CD4-positive, alpha-beta T cell treated with Interleukin-12 subunit alpha and Interleukin-12 subunit beta, for 1 hour (primary cell): ENCODE measurements around the gene B3GAT1.
"Not testable (repeated sequence)": the region's sequence is repeated elsewhere in the genome, so short reads cannot be mapped to it uniquely, and the experiment has no call there.

Source experiments
- DNase-seq: peaks from one replicate; pipeline ENCODE4 v3.0.0-alpha.2; 2020

Gene B3GAT1, protein sequence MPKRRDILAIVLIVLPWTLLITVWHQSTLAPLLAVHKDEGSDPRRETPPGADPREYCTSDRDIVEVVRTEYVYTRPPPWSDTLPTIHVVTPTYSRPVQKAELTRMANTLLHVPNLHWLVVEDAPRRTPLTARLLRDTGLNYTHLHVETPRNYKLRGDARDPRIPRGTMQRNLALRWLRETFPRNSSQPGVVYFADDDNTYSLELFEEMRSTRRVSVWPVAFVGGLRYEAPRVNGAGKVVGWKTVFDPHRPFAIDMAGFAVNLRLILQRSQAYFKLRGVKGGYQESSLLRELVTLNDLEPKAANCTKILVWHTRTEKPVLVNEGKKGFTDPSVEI

GRCh38 chr11:134412203-134413042 is at the start of gene B3GAT1:
Gene B3GAT1 (minus strand): TSS chr11:134412242. CDS start chr11:134387659, 24,583 bp downstream.
- peak; percentile 22 for DNase-seq

- no peak for DNase-seq
These were observed 49.6 kb upstream of the B3GAT1 start for GRCh38 chr11:134461621-134462020.

DNA sequence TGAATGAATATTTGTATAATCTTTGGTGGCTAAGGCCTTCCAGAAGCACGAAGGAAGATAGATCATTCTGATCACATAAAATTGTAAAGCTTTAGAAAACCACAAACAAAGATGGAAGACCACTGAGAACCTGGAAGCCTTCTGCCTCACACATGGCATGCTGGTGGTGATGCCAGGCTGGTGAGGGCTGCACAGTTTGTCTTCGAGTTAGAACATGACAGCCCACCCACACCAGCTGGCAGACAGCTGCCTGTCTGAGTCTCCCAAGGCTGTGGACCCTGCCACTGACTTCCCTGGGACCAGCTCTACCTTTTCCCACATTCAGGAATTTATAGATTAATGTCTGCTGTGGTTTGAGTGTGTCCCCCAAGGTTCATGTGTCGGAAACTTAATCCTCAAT is 48.8 kb upstream of the B3GAT1 start:
- DNase-seq: no peak

- no peak for DNase-seq
These were observed 48.1 kb upstream of the B3GAT1 start for GRCh38 chr11:134460062-134460561.

DNA sequence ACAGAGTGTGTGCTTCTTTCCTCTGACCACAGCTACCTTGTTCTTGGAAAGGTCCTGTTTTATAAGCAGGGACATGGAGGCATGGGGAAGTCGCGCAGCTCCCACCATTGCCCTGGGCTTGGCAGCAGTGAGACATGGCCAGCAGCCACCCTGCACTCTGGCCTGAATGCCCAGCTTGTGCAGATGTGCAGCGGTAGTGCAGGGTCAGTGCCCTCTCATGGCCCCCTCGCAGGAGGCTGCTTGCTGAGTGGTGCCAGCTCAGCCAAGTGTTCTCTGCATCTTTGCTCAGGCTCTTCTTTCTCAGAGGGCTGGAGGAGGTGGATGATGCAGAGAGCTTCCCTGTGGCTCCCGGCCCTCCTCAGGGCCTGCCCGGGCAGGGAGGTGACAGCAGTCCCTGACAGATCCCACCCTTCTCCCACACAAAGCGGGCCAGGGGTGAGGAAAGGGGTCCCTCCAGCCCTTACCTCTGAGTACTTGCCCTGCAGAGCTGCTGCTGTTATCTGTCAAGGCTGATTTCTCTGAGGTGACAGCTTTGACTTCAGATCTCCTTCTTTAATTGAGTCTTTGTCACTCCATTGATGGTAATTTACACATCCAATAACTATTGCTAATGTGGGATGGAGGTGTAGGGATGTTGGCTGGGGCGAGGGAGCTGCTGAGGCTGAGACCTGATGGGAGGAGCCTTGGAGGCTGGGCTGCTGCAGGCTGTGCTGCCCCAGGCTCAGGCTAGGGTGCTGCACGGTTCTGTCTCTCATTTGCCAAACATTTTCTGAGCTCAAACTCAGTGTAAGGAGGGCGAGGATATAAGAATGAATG is 47.4 kb upstream of the B3GAT1 start:
- no peak for DNase-seq

GRCh38 chr11:134457411-134458007 is 45.5 kb upstream of the B3GAT1 start:
- DNase-seq: not testable (repeated sequence)

DNA sequence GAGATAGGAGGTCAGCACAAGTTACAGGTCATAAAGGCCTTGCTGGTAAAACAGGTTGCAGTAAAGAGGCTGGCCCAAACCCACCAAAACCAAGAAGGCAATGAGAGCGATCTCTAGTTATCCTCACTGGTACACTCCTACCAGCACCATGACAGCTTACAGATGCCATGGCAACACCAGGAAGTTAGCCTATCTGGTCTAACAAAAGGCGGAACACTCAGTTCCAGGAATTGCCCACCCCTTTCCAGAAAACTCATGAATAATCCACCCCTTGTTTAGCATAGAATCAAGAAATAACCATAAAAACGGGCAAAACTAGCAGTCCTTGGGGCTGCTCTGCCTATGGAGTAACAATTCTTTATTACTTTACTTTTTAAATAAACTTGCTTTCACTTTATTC is 43.5 kb upstream of the B3GAT1 start:
- no peak for DNase-seq

- no peak for DNase-seq
These were observed 42.2 kb upstream of the B3GAT1 start for GRCh38 chr11:134454146-134454690.

GRCh38 chr11:134453441-134453840 is 41.4 kb upstream of the B3GAT1 start:
- DNase-seq: no peak

DNA sequence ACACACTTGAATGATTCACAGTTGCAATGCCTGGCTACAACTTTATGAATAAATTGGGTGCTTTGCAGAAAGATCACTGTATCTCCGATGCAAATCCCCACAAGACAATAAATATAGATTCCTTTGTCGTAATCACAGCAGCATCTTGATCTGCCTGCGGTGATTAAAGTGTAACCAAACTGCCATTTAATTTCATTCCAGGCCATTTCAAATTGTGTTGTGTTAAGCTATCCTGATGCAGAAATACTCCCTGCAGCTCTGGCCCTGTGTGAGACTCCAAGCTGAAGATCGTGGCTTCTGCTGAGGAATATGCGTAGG is 40.8 kb upstream of the B3GAT1 start:
- no peak for DNase-seq

GRCh38 chr11:134452026-134452837 is 40.2 kb upstream of the B3GAT1 start:
- DNase-seq: no peak

- DNase-seq: no peak
These were observed 38.1 kb upstream of the B3GAT1 start for GRCh38 chr11:134450186-134450585.

DNA sequence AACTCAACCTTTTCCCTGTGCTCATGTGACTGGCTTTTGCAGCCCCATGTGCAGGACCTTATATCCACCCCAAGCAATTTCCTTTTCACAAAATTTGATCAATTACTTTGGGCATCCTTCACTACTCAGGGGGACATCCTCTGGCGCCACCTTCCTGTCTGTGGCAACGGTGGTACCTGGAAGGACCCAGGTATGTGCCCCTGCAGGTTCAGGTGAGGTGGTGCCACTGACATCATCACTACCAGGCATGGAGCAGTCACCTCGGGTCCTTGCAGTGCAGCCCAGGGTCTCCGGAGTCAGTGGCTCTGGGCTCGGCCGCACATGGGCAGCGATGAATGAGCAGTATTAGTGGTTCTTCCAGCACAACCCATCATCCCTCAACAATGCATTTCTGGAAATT is 37.7 kb upstream of the B3GAT1 start:
- DNase-seq: no peak

GRCh38 chr11:134449051-134449450 is 37.0 kb upstream of the B3GAT1 start:
- no peak for DNase-seq

DNA sequence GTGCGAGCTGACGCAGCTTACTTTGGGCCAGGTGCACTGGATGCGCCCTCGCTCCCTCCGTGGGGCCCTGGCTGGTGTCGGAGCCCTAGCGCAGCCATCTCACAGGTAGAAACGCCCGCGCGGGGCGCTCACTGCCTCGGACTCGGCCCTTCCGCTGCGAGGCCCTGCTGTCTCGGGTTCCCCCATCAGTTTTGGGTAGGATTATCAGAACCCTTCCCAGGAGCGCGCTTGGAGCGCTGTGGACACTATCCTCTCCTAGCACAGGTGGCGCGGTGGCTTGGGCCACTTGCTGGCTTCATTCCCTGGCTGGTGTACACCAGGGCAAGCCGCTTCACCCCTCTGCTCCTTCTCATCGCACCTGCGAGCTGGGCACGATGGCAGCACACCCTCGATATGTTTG is 35.7 kb upstream of the B3GAT1 start:
- no peak for DNase-seq

- no peak for DNase-seq
These were observed 33.7 kb upstream of the B3GAT1 start for GRCh38 chr11:134445601-134446325.

DNA sequence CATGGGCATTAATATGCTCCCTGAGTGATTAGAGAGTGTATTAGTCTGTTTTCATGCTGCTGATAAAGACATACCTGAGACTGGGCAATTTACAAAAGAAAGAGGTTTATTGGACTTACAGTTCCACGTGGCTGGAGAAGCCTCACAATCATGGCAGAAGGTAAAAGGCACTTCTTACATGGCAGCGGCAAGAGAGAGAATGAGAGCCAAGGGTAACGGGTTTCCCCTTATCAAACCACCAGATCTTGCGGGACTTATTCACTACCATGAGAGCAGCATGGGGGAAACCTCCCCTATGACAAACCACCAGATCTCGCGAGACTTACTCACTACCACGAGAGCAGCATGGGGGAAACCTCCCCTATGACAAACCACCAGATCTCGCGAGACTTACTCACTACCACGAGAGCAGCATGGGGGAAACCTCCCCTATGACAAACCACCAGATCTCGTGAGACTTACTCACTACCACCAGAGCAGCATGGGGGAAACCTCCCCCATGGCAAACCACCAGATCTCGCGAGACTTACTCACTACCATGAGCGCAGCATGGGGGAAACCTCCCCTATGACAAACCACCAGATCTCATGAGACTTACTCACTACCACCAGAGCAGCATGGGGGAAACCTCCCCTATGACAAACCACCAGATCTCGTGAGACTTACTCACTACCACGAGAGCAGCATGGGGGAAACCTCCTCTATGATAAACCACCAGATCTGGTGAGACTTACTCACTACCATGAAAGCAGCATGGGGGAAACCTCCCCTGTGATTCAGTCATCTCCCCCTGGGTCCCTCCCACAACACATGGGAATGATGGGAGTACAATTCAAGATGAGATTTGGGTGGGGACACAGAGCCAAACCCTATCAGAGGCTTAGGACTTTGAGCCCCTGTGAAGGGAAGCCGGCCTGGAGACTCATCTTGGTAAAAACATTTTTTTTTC is 32.4 kb upstream of the B3GAT1 start:
- not testable (repeated sequence) for DNase-seq

- no peak for DNase-seq
These were observed 31.2 kb upstream of the B3GAT1 start for GRCh38 chr11:134443246-134443645.

DNA sequence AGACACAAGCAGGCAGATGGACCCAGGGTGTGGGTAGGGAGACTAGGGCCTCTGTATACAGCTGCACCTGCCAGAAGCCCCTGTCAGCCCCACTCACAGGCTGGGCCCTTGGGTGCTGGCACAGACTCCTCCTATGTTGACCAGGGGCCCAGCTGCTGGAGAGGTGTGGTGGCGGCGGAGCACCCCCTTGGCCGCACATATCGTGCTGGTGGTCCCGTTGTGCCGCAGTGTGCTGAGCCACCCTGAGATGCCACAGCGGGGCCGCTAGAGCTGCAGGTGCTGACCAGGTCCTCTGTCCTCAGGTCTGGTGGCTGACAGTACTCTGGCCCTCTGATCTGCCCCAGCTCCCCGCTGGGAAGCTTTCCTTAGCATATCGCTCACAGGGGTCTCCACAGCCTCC is 30.2 kb upstream of the B3GAT1 start:
- no peak for DNase-seq

GRCh38 chr11:134441706-134442105 is 29.7 kb upstream of the B3GAT1 start:
- no peak for DNase-seq
